H1 (cell line): ENCODE measurements around the gene TMEM63A. TPM values are rescaled to one million over a fixed set of nuclear protein-coding genes. Genes with fewer than 3 reads are reported as not detected.

Experiments used
- CTCF ChIA-PET: fragments of 300-600 bp; sonication (Branson Sonifier 250); formaldehyde crosslinking; loops from one replicate; lab custom pipeline; 2021; ENCODE audit not compliant: partially characterized antibody; lab: Charles Lee
- POLR2A ChIA-PET: fragments of 300-600 bp; sonication (Branson Sonifier 250); formaldehyde crosslinking; loops from one replicate; lab custom pipeline; 2021; ENCODE audit warnings: inconsistent platforms; ENCODE audit not compliant: partially characterized antibody; lab: Charles Lee
- DNase-seq, 2 experiments: peaks; one replicate each; pipeline versions ENCODE4 v3.0.0 to v3.0.0-alpha.2; 2010 to 2022; ENCODE audit warnings: low spot score in 2 of 2, low read depth in 1 of 2, mixed read lengths in 1 of 2
- FAIRE-seq: peaks from 2 replicates; lab custom pipeline; 2011; peaks lifted over from hg19 to GRCh38; lab: Jason Lieb, UNC
- H2AFZ ChIP-seq: 2 replicates; pipeline ENCODE4 v1.8.1; 2012; ENCODE audit warnings: low read length, inconsistent platforms
- H2AK5ac ChIP-seq: 2 replicates; pipeline ENCODE4 v1.6.1; 2013; ENCODE audit warnings: low read depth, low read length
- H2BK120ac ChIP-seq: replicated peaks from 2 replicates; pipeline ENCODE3; 2013; ENCODE audit warnings: low read depth, low read length, inconsistent platforms
- H2BK12ac ChIP-seq: 2 replicates; pipeline ENCODE4 v1.6.1; 2013; ENCODE audit warnings: low read depth, low read length
- H2BK15ac ChIP-seq: 2 replicates; pipeline ENCODE4 v1.6.1; 2013; ENCODE audit warnings: low read length
- H2BK20ac ChIP-seq: 2 replicates; pipeline ENCODE4 v1.6.1; 2013; ENCODE audit warnings: low read length
- H2BK5ac ChIP-seq: 2 replicates; pipeline ENCODE4 v1.6.1; 2013; ENCODE audit warnings: low read depth, low read length
- H3K14ac ChIP-seq: 2 replicates; pipeline ENCODE4 v1.6.1; 2013; ENCODE audit warnings: inconsistent platforms; ENCODE audit not compliant: insufficient read length
- H3K18ac ChIP-seq: 2 replicates; pipeline ENCODE4 v1.6.1; 2013; ENCODE audit warnings: low read length; ENCODE audit errors: extremely low read depth
- H3K23ac ChIP-seq: 2 replicates; pipeline ENCODE4 v1.6.1; 2013; ENCODE audit warnings: inconsistent platforms; ENCODE audit not compliant: insufficient read length
- H3K23me2 ChIP-seq: 2 replicates; pipeline ENCODE4 v1.6.1; 2013; ENCODE audit warnings: low read depth, low read length
- H3K27ac ChIP-seq: 2 replicates; pipeline ENCODE4 v1.6.1; 2011; ENCODE audit warnings: low read depth, low read length, inconsistent platforms
- H3K27me3 ChIP-seq, 4 experiments: replicated peaks in 1 of 4; 1 replicate in 1 of 4; 2 replicates in 3 of 4; pipeline versions ENCODE4 v1.6.1 to v1.8.1; 2011 to 2013; ENCODE audit warnings: low read length in 3 of 4, mild to moderate bottlenecking in 3 of 4, inconsistent platforms in 2 of 4, mixed read lengths in 2 of 4, moderate library complexity in 1 of 4; ENCODE audit not compliant: control insufficient read depth in 3 of 4, insufficient read depth in 3 of 4; ENCODE audit errors: extremely low read depth in 1 of 4
- H3K36me3 ChIP-seq, 4 experiments: 2 replicates each; pipeline versions ENCODE4 v1.6.1 to v1.8.1; 2011 to 2013; ENCODE audit warnings: mild to moderate bottlenecking in 4 of 4, low read length in 3 of 4, moderate library complexity in 2 of 4, control low read depth in 1 of 4, inconsistent platforms in 1 of 4; ENCODE audit not compliant: insufficient read depth in 4 of 4, control insufficient read depth in 2 of 4
- H3K4ac ChIP-seq: replicated peaks from 2 replicates; pipeline ENCODE3; 2013; ENCODE audit warnings: low read length, low read depth, mixed read lengths, inconsistent platforms; ENCODE audit not compliant: insufficient read length
- H3K4me1 ChIP-seq, 4 experiments: replicated peaks in 1 of 4; 1 replicate in 1 of 4; 2 replicates in 3 of 4; pipeline versions ENCODE4 v1.6.1 to v1.8.1; 2011 to 2013; ENCODE audit warnings: low read length in 3 of 4, inconsistent platforms in 2 of 4, mixed read lengths in 1 of 4; ENCODE audit not compliant: insufficient read depth in 4 of 4, control insufficient read depth in 3 of 4
- H3K4me2 ChIP-seq, 2 experiments: 2 replicates each; pipeline versions ENCODE4 v1.6.1 to v1.8.1; 2011 to 2013; ENCODE audit warnings: low read depth in 2 of 2, low read length in 2 of 2, control low read depth in 1 of 2, inconsistent platforms in 1 of 2, mild to moderate bottlenecking in 1 of 2; ENCODE audit not compliant: insufficient read depth in 1 of 2
- H3K4me3 ChIP-seq, 4 experiments: fragments of 200-600, 300-600 bp in 1 of 4; sonication (generic), shearing (Covaris generic), sonication (Bioruptor Twin) in 1 of 4; 2 replicates each; pipeline versions ENCODE4 v1.5.1 to v1.8.1; 2011 to 2016; ENCODE audit warnings: low read length in 4 of 4, low read depth in 3 of 4, control low read depth in 2 of 4, inconsistent platforms in 2 of 4, mild to moderate bottlenecking in 2 of 4, mixed read lengths in 1 of 4, moderate library complexity in 1 of 4; ENCODE audit not compliant: insufficient read depth in 2 of 4; ENCODE audit errors: extremely low read depth in 1 of 4
- H3K56ac ChIP-seq: replicated peaks from 2 replicates; pipeline ENCODE3; 2013; ENCODE audit warnings: low read depth, mild to moderate bottlenecking, mixed read lengths, low read length, inconsistent platforms; ENCODE audit not compliant: insufficient read length
- H3K79me1 ChIP-seq: 2 replicates; pipeline ENCODE4 v1.6.1; 2013; ENCODE audit warnings: low read depth, low read length, control low read depth
- H3K79me2 ChIP-seq, 2 experiments: 2 replicates each; pipeline versions ENCODE4 v1.6.1 to v1.8.1; 2012 to 2013; ENCODE audit warnings: low read length in 2 of 2, mild to moderate bottlenecking in 2 of 2, inconsistent platforms in 1 of 2; ENCODE audit not compliant: insufficient read depth in 2 of 2, control insufficient read depth in 1 of 2
- H3K9ac ChIP-seq, 4 experiments: replicated peaks in 1 of 4; 1 replicate in 1 of 4; 2 replicates in 3 of 4; pipeline versions ENCODE4 v1.6.1 to v1.8.1; 2011 to 2013; ENCODE audit warnings: low read depth in 3 of 4, low read length in 3 of 4, control low read depth in 2 of 4, mild to moderate bottlenecking in 2 of 4, moderate library complexity in 2 of 4, inconsistent platforms in 1 of 4; ENCODE audit errors: extremely low read depth in 1 of 4
- H3K9me3 ChIP-seq, 2 experiments: 2 replicates each; pipeline versions ENCODE4 v1.6.1 to v1.8.1; 2012 to 2013; ENCODE audit warnings: mild to moderate bottlenecking in 2 of 2, moderate library complexity in 2 of 2, control low read depth in 1 of 2, inconsistent platforms in 1 of 2, low read depth in 1 of 2, low read length in 1 of 2, mixed read lengths in 1 of 2; ENCODE audit not compliant: insufficient read depth in 2 of 2
- H4K20me1 ChIP-seq, 2 experiments: replicated peaks in 1 of 2; 2 replicates each; pipeline versions ENCODE3 to v1.8.1; 2011 to 2013; ENCODE audit warnings: inconsistent platforms in 2 of 2, low read length in 2 of 2, mild to moderate bottlenecking in 1 of 2; ENCODE audit not compliant: insufficient read depth in 2 of 2, control insufficient read depth in 1 of 2
- H4K5ac ChIP-seq: 2 replicates; pipeline ENCODE4 v1.6.1; 2013; ENCODE audit warnings: low read length, low read depth, mixed read lengths, inconsistent platforms; ENCODE audit not compliant: insufficient read length
- H4K8ac ChIP-seq: 2 replicates; pipeline ENCODE4 v1.8.0; 2013; ENCODE audit warnings: mild to moderate bottlenecking, moderate library complexity, low read length, inconsistent platforms; ENCODE audit not compliant: insufficient read depth; ENCODE audit errors: extremely low read depth
- H4K91ac ChIP-seq: replicated peaks from 2 replicates; pipeline ENCODE3; 2013; ENCODE audit warnings: low read length, mixed read lengths, inconsistent platforms; ENCODE audit not compliant: insufficient read length
- CTBP2 ChIP-seq: IDR thresholded peaks from 2 replicates; pipeline ENCODE4 v1.7.0; 2011; ENCODE audit warnings: borderline replicate concordance, mild to moderate bottlenecking, moderate library complexity, mixed read lengths, low read length; ENCODE audit not compliant: insufficient read depth, insufficient read length
- GTF2F1 ChIP-seq: IDR thresholded peaks from 2 replicates; pipeline ENCODE4 v1.6.1; 2012; ENCODE audit warnings: low read depth, low read length, improper control_type of control experiment, borderline replicate concordance
- POLR2A ChIP-seq, 2 experiments: IDR thresholded peaks; 1 replicate in 1 of 2; 2 replicates in 1 of 2; pipeline ENCODE4 v1.6.1; 2011; ENCODE audit warnings: low read depth in 2 of 2, low read length in 2 of 2, mild to moderate bottlenecking in 2 of 2; ENCODE audit errors: control extremely low read depth in 1 of 2
- RXRA ChIP-seq: IDR thresholded peaks from 2 replicates; pipeline ENCODE4 v1.6.1; 2011; ENCODE audit warnings: low read depth, mild to moderate bottlenecking, low read length, moderate library complexity; ENCODE audit not compliant: insufficient read depth
- SIRT6 ChIP-seq: IDR thresholded peaks from one replicate; pipeline ENCODE4 v1.7.1; 2012; ENCODE audit warnings: low read length, inconsistent platforms
- WGBS, 2 experiments: shearing (Covaris generic) in 1 of 2; methylation state at CpG; one replicate each; pipeline versions ENCODE4 v1.1.6 to v1.1.7; 2013 to 2015; ENCODE audit warnings: low lambda C conversion rate in 2 of 2, mixed read lengths in 2 of 2, inconsistent platforms in 1 of 2, low coverage in 1 of 2, missing lambda C conversion rate in 1 of 2; ENCODE audit not compliant: insufficient replicate concordance in 2 of 2, insufficient coverage in 1 of 2, insufficient read length in 1 of 2; ENCODE audit errors: extremely low coverage in 1 of 2, missing lambda C conversion rate in 1 of 2; 5-methylcytosine and 5-hydroxymethylcytosine counted together
- polyA plus RNA-seq, 7 experiments: library from polyadenylated mRNA; depleted of rRNA in 3 of 7; stranded (reverse) in 5 of 7; unstranded in 2 of 7; fragments of >200 nt in 5 of 7; fragments of 200-250 nt in 2 of 7; gene quantifications; 1 replicate in 5 of 7; 2 replicates in 1 of 7; 4 replicates in 1 of 7; pipeline versions ENCODE4 v1.2.1 to v1.2.3, GENCODE V29; 2011 to 2013; ENCODE audit warnings: missing spikeins in 2 of 7, mixed read lengths in 2 of 7
- total RNA-seq: library from RNA; stranded (reverse); fragmentation: NEBNext Ultra II Directional; extraction: Animal tissue kit (Norgen Biotek cat#: 25700); gene quantifications from 2 replicates; pipeline ENCODE4 v1.2.1, GENCODE V29; 2021

The TMEM63A gene
- total and polyA plus RNA-seq, 2 of the 8 experiments (the other 6 are each of a cell fraction or from before 2014, with no cell fraction given), result 26.1 to 55.4 TPM

GRCh38 chr1:225846331-225847310, 35.6 kb downstream of the TMEM63A start:
- no peak overlapping the region for H3K4ac ChIP-seq

More at GRCh38 chr1:225846331-225847310, 35.6 kb downstream of the TMEM63A start:
- Histone ChIP-seq H3K79me2 (no peaks in the 10 kb centered on the region), H4K20me1 (peaks cover 4 to 8% of the 10 kb centered on the region in 2 experiments), H3K4me2 (no peak overlapping the region), H4K91ac (no peak overlapping the region), H2AK5ac (no peak overlapping the region), H2BK20ac (no peak overlapping the region), H3K79me1 (peaks cover 2% of the 10 kb centered on the region; the same call in 1 of the 2 replicates), H2BK15ac (no peak overlapping the region), H4K8ac (peak overlapping the region; percentile 18; the same call in 1 of the 2 replicates), H2BK5ac (peak overlapping the region; percentile 26; the same call in 1 of the 2 replicates), H3K4me3 (no peak overlapping the region), H3K14ac (no peak overlapping the region), H3K4me1 (peaks cover 0 to 8% (median 4%) of the 10 kb centered on the region in 4 experiments; a peak in 4 of 7 replicates), H3K56ac (no peak overlapping the region), H3K27ac (no peak overlapping the region; the same call in 1 of the 2 replicates), H3K27me3 (no peaks in the 10 kb centered on the region; a peak in 1 of 7 replicates), H3K9me3 (peaks cover 2 to 10% of the 10 kb centered on the region in 2 experiments; a peak in 3 of 4 replicates), H3K9ac (0 out of 7 replicates have a peak overlapping the region, but pooled peaks of 1 of the 4 experiments have one; percentile 9), H2AFZ (no peak overlapping the region), H2BK120ac (no peak overlapping the region), H3K36me3 (peaks cover 0 to 18% (median 5%) of the 10 kb centered on the region in 4 experiments; a peak in 5 of 8 replicates), H3K23me2 (no peaks in the 10 kb centered on the region), H3K23ac (no peak overlapping the region), H4K5ac (no peak overlapping the region), H2BK12ac (no peak overlapping the region), H3K18ac (no peak overlapping the region; the same call in 1 of the 2 replicates)
- ChIA-PET CTCF (interaction anchor here (0.7 to 4.0 kb wide), 42 partner anchors 9 to 382 kb away, joined by 3 to 24 read pairs (median 4); partner anchors contain the start of genes LEFTY1 and SRP9), POLR2A (interaction anchor here (0.8 to 2.6 kb wide), 12 partner anchors 9 to 194 kb away, joined by 3 to 15 read pairs (median 4); partner anchors contain the start of genes ENAH and EPHX1)
- TF ChIP-seq GTF2F1, result no peak
- no peak for TF ChIP-seq RXRA
- TF ChIP-seq SIRT6, result no peak
- no peak for TF ChIP-seq CTBP2
- TF ChIP-seq POLR2A (IDR thresholded peaks at IDR 0.05; ENCODE audit: control extremely low read depth in 1 of 2, low read depth in 2 of 2, low read length in 2 of 2), result 0 out of 3 replicates have a peak, but pooled peaks of 1 of the 2 experiments have one; percentile 23
- 92% methylated on average over 20 of the region's 20 CpGs; no CpG with 5 or more reads in 1 of the 2 experiments for WGBS, 2 experiments
- DNase-seq, result no peak
- no peak for FAIRE-seq
